ENCODE data around the gene DPH6.

DNA sequence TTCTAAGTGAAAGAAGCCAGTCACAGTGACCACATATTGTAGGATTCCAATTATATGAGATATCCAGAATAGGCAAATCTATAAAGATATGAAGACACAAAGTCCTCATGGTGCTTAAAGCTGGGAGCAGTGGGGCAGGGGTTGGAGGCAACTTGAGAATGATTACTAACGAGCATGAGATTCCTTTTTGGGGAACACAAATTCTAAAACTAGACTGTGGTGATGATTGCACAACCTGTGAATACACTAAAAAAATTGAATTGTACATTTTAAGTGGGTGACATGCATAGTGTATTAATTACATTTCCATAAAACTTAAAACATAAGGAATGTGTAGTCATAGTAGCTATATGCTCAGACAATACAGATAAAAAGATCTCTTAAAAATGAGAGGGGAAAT lies 103.2 kb downstream of the DPH6 start:
- TF ChIP-seq, protein P1, sequence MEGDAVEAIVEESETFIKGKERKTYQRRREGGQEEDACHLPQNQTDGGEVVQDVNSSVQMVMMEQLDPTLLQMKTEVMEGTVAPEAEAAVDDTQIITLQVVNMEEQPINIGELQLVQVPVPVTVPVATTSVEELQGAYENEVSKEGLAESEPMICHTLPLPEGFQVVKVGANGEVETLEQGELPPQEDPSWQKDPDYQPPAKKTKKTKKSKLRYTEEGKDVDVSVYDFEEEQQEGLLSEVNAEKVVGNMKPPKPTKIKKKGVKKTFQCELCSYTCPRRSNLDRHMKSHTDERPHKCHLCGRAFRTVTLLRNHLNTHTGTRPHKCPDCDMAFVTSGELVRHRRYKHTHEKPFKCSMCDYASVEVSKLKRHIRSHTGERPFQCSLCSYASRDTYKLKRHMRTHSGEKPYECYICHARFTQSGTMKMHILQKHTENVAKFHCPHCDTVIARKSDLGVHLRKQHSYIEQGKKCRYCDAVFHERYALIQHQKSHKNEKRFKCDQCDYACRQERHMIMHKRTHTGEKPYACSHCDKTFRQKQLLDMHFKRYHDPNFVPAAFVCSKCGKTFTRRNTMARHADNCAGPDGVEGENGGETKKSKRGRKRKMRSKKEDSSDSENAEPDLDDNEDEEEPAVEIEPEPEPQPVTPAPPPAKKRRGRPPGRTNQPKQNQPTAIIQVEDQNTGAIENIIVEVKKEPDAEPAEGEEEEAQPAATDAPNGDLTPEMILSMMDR (IDR thresholded peaks at IDR 0.05 in 4 of 5, conservative IDR thresholded peaks at IDR 0.05 in 1 of 5), result no peak
- TF ChIP-seq POLR2A (IDR thresholded peaks at IDR 0.05), result no peak
